HepG2 (cell line): ENCODE results near the gene RPS10. TPM values are rescaled to one million over a fixed set of nuclear protein-coding genes. Genes with fewer than 3 reads are reported as not detected.
A peak's percentile ranks its signal among the peaks of the same experiment; 100 is the strongest.
"Not testable (repeated sequence)": the region's sequence is repeated elsewhere in the genome, so short reads cannot be mapped to it uniquely, and the experiment has no call there.

ENCODE experiments used
- ATAC-seq: fragments of 200-7000 bp; cut with Tn5 transposase; 3 replicates; pipeline ENCODE4 v1.9.1; 2020; ENCODE audit warnings: mild to moderate bottlenecking, moderate library complexity
- BruUV-seq: library from RNA; stranded (reverse); fragments of 400-500 nt; replicated peaks from 2 replicates; lab custom pipeline; 2021; lab: Mats Ljungman, UMichigan
- CTCF ChIA-PET: fragments of 300-600 bp; formaldehyde crosslinking; extraction: SDS; loops from one replicate; lab custom pipeline; 2021; ENCODE audit warnings: low total read pairs, inconsistent platforms, low intra/inter-chr PET ratio; lab: Yijun Ruan, JAX
- POLR2A ChIA-PET: fragments of 350-600 bp; sonication (Branson Sonifier 250); formaldehyde crosslinking; loops from one replicate; lab custom pipeline; 2020; ENCODE audit warnings: antibody characterized with exemption, inconsistent platforms; lab: Yijun Ruan, JAX
- DNase-seq: peaks from one replicate; pipeline ENCODE4 v3.0.0-alpha.2; 2015; ENCODE audit warnings: low spot score
- FAIRE-seq: peaks from 3 replicates; lab custom pipeline; 2011; peaks lifted over from hg19 to GRCh38; lab: Jason Lieb, UNC
- H2AFZ ChIP-seq: one replicate; pipeline ENCODE4 v1.6.1; 2011; ENCODE audit warnings: low read length, inconsistent platforms
- H3K27ac ChIP-seq: fragments of 300-600 bp; 3 replicates; pipeline ENCODE4 v1.8.0; 2011; ENCODE audit warnings: mixed run types, mild to moderate bottlenecking, mixed read lengths, low read length, inconsistent platforms; ENCODE audit not compliant: insufficient read depth; ENCODE audit errors: extremely low read length
- H3K27me3 ChIP-seq, 2 experiments: fragments of 200-600 bp in 1 of 2; 2 replicates in 1 of 2; 3 replicates in 1 of 2; pipeline versions ENCODE4 v1.6.0 to v1.8.0; 2011; ENCODE audit warnings: low read length in 2 of 2, mild to moderate bottlenecking in 2 of 2, moderate library complexity in 2 of 2, inconsistent platforms in 1 of 2; ENCODE audit not compliant: insufficient read depth in 2 of 2, control insufficient read depth in 1 of 2
- H3K36me3 ChIP-seq, 2 experiments: fragments of 200-600 bp in 1 of 2; replicated peaks in 1 of 2; 2 replicates in 1 of 2; 3 replicates in 1 of 2; pipeline versions ENCODE4 v1.5.1 to v1.8.0; 2011; ENCODE audit warnings: low read length in 2 of 2, inconsistent platforms in 1 of 2; ENCODE audit not compliant: insufficient read depth in 2 of 2, control insufficient read depth in 1 of 2
- H3K4me1 ChIP-seq: 2 replicates; pipeline ENCODE4 v1.5.1; 2012; ENCODE audit warnings: low read length, inconsistent platforms; ENCODE audit not compliant: insufficient read depth
- H3K4me2 ChIP-seq: 2 replicates; pipeline ENCODE4 v1.6.0; 2011; ENCODE audit warnings: low read depth, low read length, inconsistent platforms
- H3K4me3 ChIP-seq, 3 experiments: fragments of 200-600 bp in 1 of 3; sonication (generic), shearing (Covaris generic) in 1 of 3; replicated peaks in 1 of 3; 2 replicates each; pipeline ENCODE4 v1.5.1; 2011 to 2016; ENCODE audit warnings: low read length in 3 of 3, inconsistent platforms in 2 of 3, low read depth in 2 of 3, mild to moderate bottlenecking in 2 of 3, control low read depth in 1 of 3, mixed read lengths in 1 of 3; ENCODE audit not compliant: insufficient read depth in 1 of 3
- H3K79me2 ChIP-seq: one replicate; pipeline ENCODE4 v1.6.1; 2011; ENCODE audit warnings: low read length, inconsistent platforms; ENCODE audit not compliant: insufficient read depth
- H3K9ac ChIP-seq: 2 replicates; pipeline ENCODE4 v1.6.0; 2011; ENCODE audit warnings: mild to moderate bottlenecking, low read depth, low read length, inconsistent platforms; ENCODE audit not compliant: insufficient read depth
- H3K9me3 ChIP-seq: 2 replicates; pipeline ENCODE4 v1.5.1; 2012; ENCODE audit warnings: mild to moderate bottlenecking, low read length
- H4K20me1 ChIP-seq: 2 replicates; pipeline ENCODE4 v1.6.0; 2011; ENCODE audit warnings: inconsistent platforms, mild to moderate bottlenecking, low read length, moderate library complexity; ENCODE audit not compliant: insufficient read depth
- CEBPG ChIP-seq: IDR thresholded peaks from 2 replicates; pipeline ENCODE4 v1.6.1; 2016
- ZMYM3 ChIP-seq: sonication (generic); formaldehyde crosslinking; IDR thresholded peaks from 2 replicates; pipeline ENCODE4 v1.5.1; 2020; ENCODE audit warnings: mild to moderate bottlenecking, missing genetic modification reagents
- ZNF660 ChIP-seq: sonication (generic); formaldehyde crosslinking; IDR thresholded peaks from 2 replicates; pipeline ENCODE4 v1.5.1; 2020; ENCODE audit warnings: mild to moderate bottlenecking, low read depth, missing genetic modification reagents, borderline replicate concordance
- WGBS: methylation state at CpG from one replicate; pipeline ENCODE4 v1.1.6; 2017; ENCODE audit warnings: low lambda C conversion rate; 5-methylcytosine and 5-hydroxymethylcytosine counted together
- in situ Hi-C: cut with HindIII; loops from 2 replicates; pipeline ENCODE4 v1.10.0; 2017; ENCODE audit warnings: low pct_unique_long_range_greater_than_20kb; ENCODE audit not compliant: extremely low pct_ligation_motif_present
- intact Hi-C: fragments of 100-400 bp; cut with micrococcal nuclease; formaldehyde crosslinking; loops from one replicate; pipeline ENCODE4 v1.10.0; 2022; ENCODE audit not compliant: unreplicated experiment
- polyA plus RNA-seq, 8 experiments: library from polyadenylated mRNA; depleted of rRNA in 3 of 8; stranded (reverse) in 7 of 8; unstranded in 1 of 8; fragments of >200 nt; fragmentation: Illumina TruSeq in 4 of 8; extraction: Trizol in 4 of 8; gene quantifications; 2 replicates each; pipeline versions ENCODE4 v1.2.1 to v1.2.3, GENCODE V29; 2011 to 2016; ENCODE audit warnings: low read depth in 4 of 8, missing spikeins in 1 of 8, mixed read lengths in 1 of 8; ENCODE audit not compliant: insufficient read depth in 1 of 8
- total RNA-seq, 5 experiments: library from RNA; depleted of rRNA; stranded (reverse); fragments of >200 nt; fragmentation: Illumina TruSeq; extraction: Trizol; gene quantifications; 2 replicates each; pipeline ENCODE4 v1.2.3, GENCODE V29; 2016; ENCODE audit warnings: low read depth in 1 of 5

Gene RPS10
- total and polyA plus RNA-seq, 2 of the 13 experiments (the other 11 are each of a cell fraction or from before 2014, with no cell fraction given) = 2,909 to 4,648 TPM

- ChIA-PET POLR2A (no interaction called here), CTCF (no interaction called here)
Measured at GRCh38 chr6:34373511-34373910, 52.4 kb downstream of the RPS10 start.

DNA sequence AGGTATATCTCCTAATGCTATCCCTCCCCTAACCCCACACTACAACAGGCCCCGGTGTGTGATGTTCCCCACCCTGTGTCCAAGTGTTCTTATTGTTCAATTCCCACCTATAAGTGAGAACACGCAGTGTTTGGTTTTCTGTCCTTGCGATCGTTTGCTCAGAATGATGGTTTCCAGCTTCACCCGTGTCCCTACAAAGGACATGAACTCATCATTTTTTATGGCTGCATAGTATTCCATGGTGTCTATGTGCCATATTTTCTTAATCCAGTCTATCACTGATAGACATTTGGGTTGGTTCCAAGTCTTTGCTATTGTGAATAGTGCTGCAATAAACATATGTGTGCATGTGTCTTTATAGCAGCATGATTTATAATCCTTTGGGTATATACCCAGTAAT is 54.0 kb downstream of the RPS10 start:
- H3K4me2 ChIP-seq, intact Hi-C loops, FAIRE-seq, in situ Hi-C loops, H3K27ac ChIP-seq, H3K9me3 ChIP-seq, H3K9ac ChIP-seq, H2AFZ ChIP-seq, H3K4me3 ChIP-seq, ATAC-seq, BruUV-seq, H3K36me3 ChIP-seq, DNase-seq, POLR2A ChIA-PET, H3K27me3 ChIP-seq, CTCF ChIA-PET: not testable (repeated sequence)
- TF ChIP-seq ZMYM3 (CRISPR knock-in tag) = peak; percentile 26; the same call in 1 of the 2 replicates
- Histone ChIP-seq H3K4me1 (peaks cover 47% of the 10 kb centered on the region), H4K20me1 (peaks cover 18% of the 10 kb centered on the region; the same call in 1 of the 2 replicates), H3K79me2 (peaks cover 69% of the 10 kb centered on the region)
- WGBS = 93% methylated on average over 5 of the region's 5 CpGs

More at GRCh38 chr6:34373511-34373910, 52.4 kb downstream of the RPS10 start:
- Histone ChIP-seq H3K27me3 (no peaks in the 10 kb centered on the region), H3K9ac (no peak overlapping the region), H3K36me3 (peaks cover 0 to 1% of the 10 kb centered on the region in 2 experiments; a peak in 2 of 5 replicates), H4K20me1 (peaks cover 21% of the 10 kb centered on the region; the same call in 1 of the 2 replicates), H2AFZ (no peak overlapping the region), H3K27ac (no peak overlapping the region), H3K4me3 (no peak overlapping the region), H3K4me1 (peaks cover 47% of the 10 kb centered on the region), H3K4me2 (no peak overlapping the region), H3K79me2 (peaks cover 72% of the 10 kb centered on the region), H3K9me3 (no peaks in the 10 kb centered on the region)
- WGBS = 97% methylated on average over 5 of the region's 5 CpGs
- ATAC-seq (no peak), DNase-seq (no peak), FAIRE-seq (no peak)
- TF ChIP-seq CEBPG (CRISPR knock-in tag) = no peak
- no peak for TF ChIP-seq ZNF660 (CRISPR knock-in tag)
- intact Hi-C loops = no loop called here
- in situ Hi-C loops = no loop called here
- no TSS peak for BruUV-seq
